ENCODE data around the gene PLEKHF1.

GRCh38 chr19:29635963-29636362 is 29.3 kb upstream of the PLEKHF1 start:
- TF ChIP-seq, protein P1, sequence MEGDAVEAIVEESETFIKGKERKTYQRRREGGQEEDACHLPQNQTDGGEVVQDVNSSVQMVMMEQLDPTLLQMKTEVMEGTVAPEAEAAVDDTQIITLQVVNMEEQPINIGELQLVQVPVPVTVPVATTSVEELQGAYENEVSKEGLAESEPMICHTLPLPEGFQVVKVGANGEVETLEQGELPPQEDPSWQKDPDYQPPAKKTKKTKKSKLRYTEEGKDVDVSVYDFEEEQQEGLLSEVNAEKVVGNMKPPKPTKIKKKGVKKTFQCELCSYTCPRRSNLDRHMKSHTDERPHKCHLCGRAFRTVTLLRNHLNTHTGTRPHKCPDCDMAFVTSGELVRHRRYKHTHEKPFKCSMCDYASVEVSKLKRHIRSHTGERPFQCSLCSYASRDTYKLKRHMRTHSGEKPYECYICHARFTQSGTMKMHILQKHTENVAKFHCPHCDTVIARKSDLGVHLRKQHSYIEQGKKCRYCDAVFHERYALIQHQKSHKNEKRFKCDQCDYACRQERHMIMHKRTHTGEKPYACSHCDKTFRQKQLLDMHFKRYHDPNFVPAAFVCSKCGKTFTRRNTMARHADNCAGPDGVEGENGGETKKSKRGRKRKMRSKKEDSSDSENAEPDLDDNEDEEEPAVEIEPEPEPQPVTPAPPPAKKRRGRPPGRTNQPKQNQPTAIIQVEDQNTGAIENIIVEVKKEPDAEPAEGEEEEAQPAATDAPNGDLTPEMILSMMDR (conservative IDR thresholded peaks at IDR 0.05 in 1 of 2, IDR thresholded peaks at IDR 0.05 in 1 of 2; ENCODE audit: low read depth in 1 of 2, low read length in 2 of 2) = no peak
- TF ChIP-seq EZH2 (IDR thresholded peaks at IDR 0.05; ENCODE audit: low read length, missing control alignments) = no peak

All from fibroblast of lung (primary cell).